ENCODE data around the gene NTSR1.

Gene NTSR1

GRCh38 chr20:62726276-62726675 is 17.6 kb downstream of the NTSR1 start:
- DNase-seq (ENCODE audit: low read depth) = no peak

- DNase-seq (ENCODE audit: low read depth) = no peak
Observed at GRCh38 chr20:62726716-62727583, 18.3 kb downstream of the NTSR1 start.

- no peak for DNase-seq (ENCODE audit: low read depth)
Observed at GRCh38 chr20:62727584-62728027, 19.0 kb downstream of the NTSR1 start.

- DNase-seq (ENCODE audit: low read depth) = no peak
Observed at GRCh38 chr20:62728028-62728780, 19.6 kb downstream of the NTSR1 start.

GRCh38 chr20:62728781-62729300 is 20.2 kb downstream of the NTSR1 start:
- no peak for DNase-seq (ENCODE audit: low read depth)

GRCh38 chr20:62730481-62730880 is 21.8 kb downstream of the NTSR1 start:
- no peak for DNase-seq (ENCODE audit: low read depth)

- no peak for DNase-seq (ENCODE audit: low read depth)
Observed at GRCh38 chr20:62732031-62732760, 23.6 kb downstream of the NTSR1 start.

- no peak for DNase-seq (ENCODE audit: low read depth)
Observed at GRCh38 chr20:62732842-62733525, 24.3 kb downstream of the NTSR1 start.

GRCh38 chr20:62733526-62733842 is 24.8 kb downstream of the NTSR1 start:
- no peak for DNase-seq (ENCODE audit: low read depth)

- DNase-seq (ENCODE audit: low read depth) = no peak
Observed at GRCh38 chr20:62733891-62734290, 25.3 kb downstream of the NTSR1 start.

- no peak for DNase-seq (ENCODE audit: low read depth)
Observed at GRCh38 chr20:62734326-62734725, 25.7 kb downstream of the NTSR1 start.

- no peak for DNase-seq (ENCODE audit: low read depth)
Observed at GRCh38 chr20:62734881-62735280, 26.2 kb downstream of the NTSR1 start.

- DNase-seq (ENCODE audit: low read depth) = no peak
Observed at GRCh38 chr20:62735331-62735821, 26.7 kb downstream of the NTSR1 start.

GRCh38 chr20:62736026-62736406 is 27.4 kb downstream of the NTSR1 start:
- DNase-seq (ENCODE audit: low read depth) = no peak

GRCh38 chr20:62736407-62737071 is 27.9 kb downstream of the NTSR1 start:
- no peak for DNase-seq (ENCODE audit: low read depth)

GRCh38 chr20:62737271-62737811 is 28.7 kb downstream of the NTSR1 start:
- DNase-seq (ENCODE audit: low read depth) = no peak

GRCh38 chr20:62738025-62738881 is 29.6 kb downstream of the NTSR1 start:
- no peak for DNase-seq (ENCODE audit: low read depth)

GRCh38 chr20:62739067-62739466 is 30.4 kb downstream of the NTSR1 start:
- DNase-seq (ENCODE audit: low read depth) = no peak

- DNase-seq (ENCODE audit: low read depth) = no peak
Observed at GRCh38 chr20:62739581-62740285, 31.1 kb downstream of the NTSR1 start.
